Fibroblast of villous mesenchyme (primary cell): ENCODE measurements around the gene INTS3. TPM values are rescaled to one million over a fixed set of nuclear protein-coding genes. Genes with fewer than 3 reads are reported as not detected.

Source experiments
- DNase-seq: peaks from one replicate; pipeline ENCODE4 v3.0.0-alpha.2; 2010; ENCODE audit warnings: low read depth
- H3K4me3 ChIP-seq: 2 replicates; pipeline ENCODE4 v1.5.1; 2011; ENCODE audit warnings: low read depth, mild to moderate bottlenecking, low read length
- CTCF ChIP-seq: IDR thresholded peaks from 2 replicates; pipeline ENCODE4 v1.5.1; 2012; ENCODE audit warnings: low read depth, mild to moderate bottlenecking, low read length; ENCODE audit not compliant: insufficient read depth
- total RNA-seq: library from RNA; depleted of rRNA; stranded (reverse); fragments of >200 nt; gene quantifications from 2 replicates; pipeline ENCODE4 v1.2.3, GENCODE V29; 2012

INTS3 gene
- 37.0 and 51.4 TPM in 2 replicates for total RNA-seq

GRCh38 chr1:153727463-153728304 is at the start of gene INTS3:
INTS3 (plus strand) TSS chr1:153728050; CDS start chr1:153728635, 585 bp downstream.
- H3K4me3 ChIP-seq, result peak within 1 kb of the TSS; percentile 85
- peak; percentile 100 for DNase-seq
- peak; percentile 17 for TF ChIP-seq CTCF

GRCh38 chr1:153678519-153679336 is 49.1 kb upstream of the INTS3 start, which contains the start of gene NPR1:
NPR1 (plus strand) TSS chr1:153678688; CDS start chr1:153679109, 421 bp downstream.
- DNase-seq, result no peak
- TF ChIP-seq CTCF, result no peak
- H3K4me3 ChIP-seq, result peak within 1 kb of the TSS; percentile 42

- peak; percentile 23 for TF ChIP-seq CTCF
- H3K4me3 ChIP-seq, result peak overlapping the region; percentile 42
- no peak for DNase-seq
Measured at GRCh38 chr1:153679337-153680119, 48.3 kb upstream of the INTS3 start.

GRCh38 chr1:153680120-153680403 is 47.8 kb upstream of the INTS3 start:
- peak overlapping the region; percentile 42 for H3K4me3 ChIP-seq
- no peak for TF ChIP-seq CTCF
- no peak for DNase-seq

GRCh38 chr1:153682730-153683129 is 45.1 kb upstream of the INTS3 start:
- DNase-seq, result no peak
- TF ChIP-seq CTCF, result no peak
- no peak overlapping the region for H3K4me3 ChIP-seq

GRCh38 chr1:153683854-153684253 is 44.0 kb upstream of the INTS3 start:
- no peak for DNase-seq
- H3K4me3 ChIP-seq, result no peak overlapping the region
- TF ChIP-seq CTCF, result no peak
